ENCODE data around the gene FSHB.
"Not testable (repeated sequence)": the region's sequence is repeated elsewhere in the genome, so short reads cannot be mapped to it uniquely, and the experiment has no call there.

FSHB gene

DNA sequence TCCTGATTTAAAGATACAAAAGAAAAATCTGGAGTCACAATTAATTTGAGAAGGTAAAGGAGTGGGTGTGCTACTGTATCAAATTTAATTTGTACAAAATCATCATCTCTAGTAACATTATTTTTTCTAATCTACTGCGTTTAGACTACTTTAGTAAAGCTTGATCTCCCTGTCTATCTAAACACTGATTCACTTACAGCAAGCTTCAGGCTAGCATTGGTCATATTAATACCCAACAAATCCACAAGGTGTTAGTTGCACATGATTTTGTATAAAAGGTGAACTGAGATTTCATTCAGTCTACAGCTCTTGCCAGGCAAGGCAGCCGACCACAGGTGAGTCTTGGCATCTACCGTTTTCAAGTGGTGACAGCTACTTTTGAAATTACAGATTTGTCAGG is at the start of gene FSHB:
Gene FSHB (plus strand): TSS at position 301 of the 400 bp plus-strand sequence. CDS start 889 bp downstream, outside the sequence.
- DNase-seq, result no peak

DNA sequence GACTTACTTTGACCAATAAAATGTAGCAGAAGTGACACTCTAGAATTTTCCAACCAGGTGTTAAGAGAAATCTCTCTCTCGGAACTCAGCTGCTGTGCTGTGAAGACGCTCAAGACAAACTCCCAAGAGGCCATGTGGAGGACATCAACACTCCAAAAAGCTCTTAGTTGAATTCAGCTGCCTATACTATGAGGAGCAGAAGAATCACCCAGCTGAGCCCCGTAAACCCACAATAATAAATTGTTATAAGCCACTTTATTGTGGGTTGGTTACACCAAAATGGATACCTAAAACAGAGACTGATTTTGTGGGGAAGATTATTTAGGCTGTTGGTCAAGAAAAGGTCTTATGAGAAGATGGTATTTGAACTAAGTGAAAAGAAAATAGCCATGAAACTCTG is 44.1 kb upstream of the FSHB start:
- DNase-seq, result no peak

DNA sequence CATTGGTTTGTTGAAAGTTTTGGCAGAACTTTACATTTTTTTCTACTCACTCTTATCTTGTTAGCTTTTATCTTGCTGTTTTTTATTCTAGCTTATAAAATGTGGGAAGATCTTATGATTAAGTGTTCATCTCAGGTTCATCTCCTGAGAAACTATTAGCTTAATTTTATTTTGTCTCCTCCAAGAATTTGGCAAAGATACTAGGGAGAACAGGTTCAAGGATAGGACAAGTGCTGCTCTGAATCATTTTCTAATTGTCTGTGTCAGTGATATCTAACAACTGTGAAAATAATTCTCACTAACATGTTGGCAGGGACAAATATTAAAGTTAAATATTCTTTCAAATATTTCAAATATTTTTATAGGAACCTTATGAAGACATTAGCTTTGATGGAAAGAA is 38.2 kb upstream of the FSHB start:
- DNase-seq, result no peak

DNA sequence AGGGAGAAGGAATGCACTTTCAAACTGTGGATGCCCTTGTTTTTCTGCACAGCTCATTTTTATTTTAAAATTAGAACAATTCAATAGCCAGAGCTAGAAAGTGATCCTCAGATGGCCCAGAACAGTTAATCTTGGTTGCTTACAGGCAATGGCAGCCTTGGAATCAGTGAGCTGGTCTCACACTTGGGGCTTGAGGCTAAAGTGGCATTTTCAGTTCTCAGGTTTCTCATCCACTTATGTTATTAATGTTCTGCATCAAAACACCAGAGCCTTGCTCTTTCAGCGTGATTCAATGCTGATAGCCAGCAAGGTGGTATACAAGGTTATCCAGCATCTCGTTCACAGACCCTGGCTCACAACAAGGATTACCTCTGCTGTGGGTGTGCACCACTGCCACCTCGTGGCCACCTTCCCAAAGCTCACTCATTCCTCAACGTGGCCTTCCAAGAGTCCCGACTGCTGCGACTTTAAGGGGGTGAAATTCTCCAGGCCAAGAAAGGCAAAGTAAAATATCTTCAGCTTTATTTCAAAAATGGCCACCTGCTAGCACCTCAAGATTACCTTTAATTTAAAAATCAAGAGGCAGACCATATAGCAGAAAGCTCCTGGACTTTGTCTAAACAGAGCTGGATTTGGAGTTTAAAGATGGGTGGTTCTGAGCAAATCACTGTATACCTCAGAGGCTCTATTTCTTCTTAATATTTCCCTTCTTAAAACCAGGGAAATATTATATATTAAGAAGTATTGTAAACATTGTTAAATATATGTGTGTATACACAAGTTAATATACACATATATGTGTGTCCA is 34.2 kb upstream of the FSHB start:
- peak in 1 of 4 experiments; percentile 0 for DNase-seq

DNA sequence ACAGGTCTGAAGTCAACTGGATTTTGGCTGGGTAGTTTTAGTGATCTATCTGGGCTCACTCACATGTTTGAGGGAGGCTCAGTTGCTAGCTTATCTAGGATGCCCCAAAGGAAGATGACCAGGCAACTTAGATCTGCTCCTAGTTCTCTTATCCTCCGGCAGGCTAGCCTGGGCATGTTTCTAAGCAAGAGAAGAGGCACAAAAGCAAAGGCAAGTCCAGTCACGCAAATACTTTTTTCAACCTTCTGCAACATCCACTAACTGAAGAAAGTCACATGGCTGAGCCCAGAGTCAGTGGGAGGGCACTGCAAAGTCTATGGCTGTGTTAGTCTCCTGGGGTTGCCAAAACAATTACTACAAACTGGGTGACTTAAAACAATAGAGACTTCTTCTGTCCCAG is 32.9 kb upstream of the FSHB start:
- no peak for DNase-seq

DNA sequence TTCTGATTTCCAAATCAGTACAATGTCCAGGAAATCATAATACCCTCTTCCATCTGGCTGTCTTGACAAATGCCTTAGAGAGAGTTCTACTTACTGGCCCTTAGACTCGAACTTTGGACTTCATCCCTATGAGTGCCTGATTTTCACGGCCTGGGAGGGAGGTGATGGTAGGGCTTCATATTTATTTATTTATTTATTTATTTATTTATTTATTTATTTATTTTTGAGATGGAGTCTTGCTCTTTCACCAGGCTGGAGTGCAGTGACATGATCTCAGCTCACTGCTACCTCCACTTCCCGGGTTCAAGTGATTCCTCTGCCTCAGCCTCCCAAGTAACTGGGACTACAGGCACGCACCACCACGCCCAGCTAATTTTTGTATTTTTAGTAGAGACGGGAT is 27.8 kb upstream of the FSHB start:
- DNase-seq, result not testable (repeated sequence)

DNA sequence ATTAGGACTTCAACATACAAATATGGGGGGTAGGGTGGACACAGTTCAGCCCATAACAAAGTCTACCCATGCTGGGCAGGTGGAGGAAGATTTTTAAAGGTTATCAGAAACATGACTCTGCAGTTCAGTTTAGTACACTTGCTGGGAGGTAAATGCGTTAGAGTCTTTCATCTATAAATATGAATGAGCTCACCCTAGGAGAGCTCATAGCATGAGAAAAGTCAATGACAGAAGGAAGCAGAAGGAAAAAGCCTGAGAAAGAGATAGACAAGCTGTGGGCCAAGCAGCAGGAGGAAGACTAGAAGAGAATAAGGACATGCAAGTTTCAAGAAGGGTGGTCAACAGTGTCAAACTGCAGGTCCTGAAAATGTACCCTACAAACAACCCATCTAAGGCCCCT is 27.0 kb upstream of the FSHB start:
- DNase-seq, result no peak

DNA sequence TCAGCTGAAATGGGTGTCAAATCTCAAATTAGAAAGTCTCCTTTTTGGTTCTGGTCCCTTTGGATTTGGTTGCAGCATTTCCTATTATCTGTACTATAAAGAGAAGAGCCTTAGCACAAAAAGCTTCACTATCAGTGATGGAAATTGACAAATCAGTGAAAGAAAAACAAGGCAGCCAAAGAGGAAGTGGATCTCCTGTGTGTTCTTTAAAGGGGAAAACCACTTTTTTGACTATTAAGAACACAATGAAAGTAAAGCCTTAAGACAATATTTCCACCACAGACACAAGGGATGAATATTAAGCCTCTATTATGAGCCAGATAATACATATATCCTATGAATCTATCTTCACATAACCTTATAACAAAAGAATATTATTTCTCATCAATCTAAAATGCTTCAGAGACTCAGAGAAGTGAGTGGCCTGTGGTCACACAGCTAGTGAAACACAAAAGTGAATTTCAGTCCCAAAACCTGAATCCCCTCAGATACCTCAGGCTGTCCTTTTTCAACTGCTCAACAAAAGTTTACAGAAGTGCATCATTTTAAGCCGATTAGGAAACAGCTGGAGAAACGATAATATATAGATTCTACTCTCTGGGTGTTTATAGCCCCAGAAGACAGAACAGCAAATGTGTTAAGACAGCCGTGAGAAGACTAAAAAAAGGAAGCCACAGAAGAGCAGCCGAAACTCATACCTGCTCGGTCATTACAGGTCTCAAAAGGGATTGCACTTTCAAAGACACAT is 24.4 kb upstream of the FSHB start:
- no peak for DNase-seq

DNA sequence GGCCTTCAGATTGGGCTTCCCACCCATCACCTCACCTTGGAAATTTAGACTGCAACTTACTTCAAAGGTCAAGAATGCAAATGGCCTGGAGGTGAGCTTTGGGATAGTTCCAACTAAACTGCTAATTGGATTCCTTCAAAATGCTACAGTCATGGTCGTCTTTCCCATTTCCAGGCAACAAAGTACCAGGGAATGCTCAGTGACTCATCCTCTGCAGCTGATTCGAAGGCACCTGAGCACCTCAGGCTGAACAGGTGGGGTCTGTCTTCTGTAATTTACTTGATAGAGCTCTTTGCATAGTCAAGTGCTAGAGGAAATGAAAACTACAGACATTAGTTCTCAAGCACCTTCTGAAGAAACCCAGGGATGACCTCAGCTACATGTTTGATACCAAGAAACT is 20.5 kb upstream of the FSHB start:
- no peak for DNase-seq

DNA sequence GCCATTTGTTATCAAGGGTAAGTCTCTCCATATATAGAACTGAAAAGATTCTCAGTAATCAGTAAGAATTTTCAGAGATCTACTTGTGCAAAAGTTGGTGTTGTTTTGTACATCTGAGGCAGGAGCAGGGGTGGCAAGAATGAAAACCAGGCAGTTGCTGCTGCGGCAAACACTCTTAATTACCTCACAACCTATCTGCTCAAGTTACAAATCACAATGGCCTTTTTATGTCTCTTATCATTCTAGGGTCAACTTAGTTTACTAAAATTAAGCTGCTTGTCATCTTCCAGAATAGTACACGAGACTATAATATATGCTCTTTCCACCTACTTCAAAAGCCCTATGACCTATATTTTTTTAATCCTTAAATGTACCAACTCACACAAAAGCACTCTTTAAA is 14.3 kb upstream of the FSHB start:
- DNase-seq, result no peak

DNA sequence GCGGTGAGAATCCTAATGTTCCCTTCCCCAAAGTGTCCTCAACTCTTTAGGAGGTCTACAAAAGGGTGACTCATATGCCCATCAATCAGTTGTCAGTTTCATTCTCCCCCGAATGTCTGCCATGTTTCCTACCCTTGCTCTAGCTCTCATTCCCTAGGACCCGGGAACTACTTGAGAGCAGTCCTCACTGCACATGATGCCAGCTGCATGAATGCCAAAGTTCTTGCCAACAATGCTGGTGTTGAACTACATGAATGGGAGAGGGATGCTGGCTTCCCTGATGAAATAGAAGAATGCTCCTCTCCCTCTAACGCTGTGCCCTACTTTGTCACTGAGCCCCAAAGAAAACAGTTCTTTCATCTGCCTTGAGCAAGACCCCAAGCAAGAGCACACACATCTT is 12.5 kb upstream of the FSHB start:
- no peak for DNase-seq

DNA sequence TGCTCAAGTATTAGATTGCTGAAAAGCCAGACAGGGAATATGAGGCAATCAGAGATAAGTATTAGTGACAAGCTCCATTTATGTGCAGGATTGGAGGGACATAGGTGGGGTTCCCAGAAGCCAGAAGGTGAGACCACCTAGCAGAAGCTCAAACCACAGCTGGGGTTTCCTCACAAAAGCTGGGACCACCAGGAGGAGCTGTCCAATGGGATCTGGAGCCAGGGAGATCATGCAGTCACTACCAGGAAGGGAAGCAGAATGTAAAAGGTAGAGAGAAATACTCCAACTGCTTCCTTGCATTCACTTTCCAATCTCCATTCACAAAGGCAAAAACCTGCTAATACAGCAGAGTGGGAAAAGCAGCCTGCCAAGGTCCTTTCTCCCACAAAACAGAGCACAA is 5.2 kb upstream of the FSHB start:
- no peak for DNase-seq

DNA sequence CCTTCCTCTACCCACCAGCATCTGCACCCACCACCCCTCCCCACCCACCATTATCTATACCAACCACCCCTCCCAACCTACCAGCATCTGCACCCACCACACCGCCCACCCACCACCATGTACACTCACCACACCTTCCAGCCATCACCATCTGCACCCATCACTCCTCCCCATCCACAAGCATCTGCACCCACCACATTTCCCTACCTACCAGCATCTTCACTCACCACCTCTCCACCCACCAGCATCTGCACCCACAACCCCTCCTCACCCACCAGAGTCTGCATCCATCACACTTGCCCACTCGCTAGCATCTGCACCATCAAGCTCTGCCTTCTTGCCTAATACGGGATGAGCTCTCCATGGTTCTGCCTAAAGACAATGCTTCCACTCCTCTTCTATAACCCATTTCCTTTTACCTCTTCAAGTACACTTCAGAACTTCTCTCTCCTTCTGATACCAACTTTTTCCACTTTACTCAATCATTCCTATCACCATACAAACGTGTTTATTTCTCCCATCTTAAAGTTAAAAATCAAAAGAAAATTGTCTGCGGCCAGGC is 2.4 kb upstream of the FSHB start:
- no peak for DNase-seq

DNA sequence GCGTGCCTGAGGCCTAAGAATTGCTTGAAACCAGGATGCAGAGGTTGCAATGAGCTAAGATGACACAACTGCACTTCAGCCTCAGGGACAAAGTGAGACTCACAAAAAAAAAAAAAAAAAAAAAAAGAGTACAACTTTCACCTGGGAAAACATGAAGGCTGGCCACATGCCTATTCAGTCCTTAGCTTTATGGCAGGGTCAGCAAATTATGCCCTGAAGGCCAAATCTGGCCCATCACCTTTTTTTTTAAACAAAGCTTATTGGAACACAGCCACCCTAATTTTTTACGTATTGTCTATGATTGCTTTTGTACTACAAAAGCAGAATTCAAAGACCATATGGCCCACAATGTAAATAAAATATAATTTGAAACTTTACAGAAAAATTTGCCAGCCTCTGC is 8.2 kb downstream of the FSHB start:
- DNase-seq, result no peak

DNA sequence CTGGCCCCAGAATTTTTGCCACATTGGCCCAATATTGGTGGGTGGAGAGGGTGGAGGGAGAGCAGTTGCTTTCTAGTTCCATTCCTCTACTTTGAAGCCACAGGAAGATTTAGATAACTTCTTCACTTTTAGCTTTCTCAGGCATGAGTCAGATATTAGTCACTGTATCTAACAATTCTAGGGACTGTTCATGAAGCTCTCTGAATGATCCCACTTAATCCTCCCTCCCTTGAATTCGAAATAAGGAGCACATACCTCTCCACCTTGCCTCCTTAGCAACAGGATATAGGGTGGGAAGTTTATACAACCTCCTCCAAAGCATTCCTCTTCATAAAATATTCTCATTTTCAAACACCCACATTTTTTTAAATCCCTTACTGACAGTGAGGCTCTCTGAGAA is 13.5 kb downstream of the FSHB start:
- DNase-seq, result no peak

DNA sequence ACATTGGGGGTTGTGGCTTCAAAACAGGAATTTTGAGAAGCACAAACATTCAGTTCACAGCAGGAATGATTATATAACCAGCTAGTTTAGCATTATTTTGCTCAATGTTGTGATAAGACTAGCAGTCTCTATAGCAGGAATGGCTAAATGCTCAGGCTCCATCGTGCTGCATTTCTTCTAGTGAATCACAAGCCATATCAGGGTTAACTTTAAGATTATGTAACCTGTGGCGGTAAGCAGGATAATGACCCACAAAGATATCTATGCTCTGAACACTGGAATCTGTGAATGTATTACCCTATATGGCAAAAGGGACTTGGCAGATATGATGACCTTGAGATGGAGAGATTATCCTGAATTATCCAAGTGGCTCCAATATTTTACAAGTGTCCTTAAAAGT is 14.8 kb downstream of the FSHB start:
- DNase-seq, result no peak

DNA sequence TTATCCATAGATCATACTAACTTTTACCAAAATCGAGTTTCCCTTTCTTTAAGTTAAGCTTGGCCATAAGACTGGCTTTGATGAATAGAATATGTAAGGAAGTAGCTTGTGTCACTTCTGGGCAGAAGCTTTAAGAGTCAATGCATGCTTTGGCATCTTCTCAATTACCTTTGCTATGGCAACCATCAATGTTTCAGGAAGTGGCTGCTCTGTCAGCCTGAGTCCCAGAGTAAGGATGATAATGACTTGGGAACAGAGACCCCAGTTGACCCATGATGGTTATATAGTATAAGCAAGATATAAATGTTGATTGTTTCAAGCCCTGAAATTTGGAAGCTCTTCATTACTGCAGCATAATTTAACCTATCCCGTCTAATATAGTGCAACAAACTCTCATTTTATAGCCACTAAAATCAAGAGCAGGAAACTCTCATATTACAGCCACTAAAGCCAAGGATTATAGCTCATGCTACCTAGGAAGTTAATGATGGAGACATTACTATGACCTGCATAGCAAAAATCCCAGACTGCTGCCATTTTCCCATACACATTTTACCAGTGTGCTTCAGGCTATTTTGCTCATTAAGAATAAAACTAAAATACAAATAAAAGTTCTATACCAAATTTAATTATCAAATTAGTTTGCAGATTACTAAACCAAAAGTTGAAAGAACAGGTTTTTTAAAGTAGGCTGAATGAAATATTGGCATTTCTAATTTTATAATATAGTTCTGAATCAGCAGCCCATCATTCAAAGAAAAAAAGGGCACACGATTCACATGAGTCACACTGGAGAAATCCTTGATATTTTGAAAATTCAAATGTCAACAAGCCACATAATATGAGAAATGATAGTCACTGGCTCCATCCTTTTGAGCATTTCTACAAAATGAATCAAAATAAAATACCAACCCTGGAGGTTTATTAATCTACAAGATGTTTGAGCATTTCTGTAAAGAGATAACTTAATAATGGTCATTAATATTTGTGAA is 23.8 kb downstream of the FSHB start:
- no peak for DNase-seq

DNA sequence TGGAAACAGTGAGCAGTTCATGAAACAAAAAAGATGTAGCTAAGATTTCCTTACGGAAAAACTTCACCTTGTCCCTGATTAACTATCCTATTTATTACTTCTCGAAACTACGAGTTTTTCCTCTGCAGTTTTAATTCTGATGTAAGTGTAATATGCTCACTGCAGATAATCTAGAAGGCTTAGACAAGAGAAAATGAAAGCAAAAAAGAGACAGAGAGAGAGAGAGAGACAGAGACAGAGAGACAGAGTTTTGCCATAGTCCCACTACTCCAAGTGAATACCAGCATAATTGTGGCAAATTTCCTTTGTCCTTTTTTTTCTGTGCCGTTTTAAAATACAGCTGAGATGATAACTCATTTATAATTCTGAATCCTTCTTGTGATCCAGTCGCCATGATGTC is 24.8 kb downstream of the FSHB start:
- no peak for DNase-seq

DNA sequence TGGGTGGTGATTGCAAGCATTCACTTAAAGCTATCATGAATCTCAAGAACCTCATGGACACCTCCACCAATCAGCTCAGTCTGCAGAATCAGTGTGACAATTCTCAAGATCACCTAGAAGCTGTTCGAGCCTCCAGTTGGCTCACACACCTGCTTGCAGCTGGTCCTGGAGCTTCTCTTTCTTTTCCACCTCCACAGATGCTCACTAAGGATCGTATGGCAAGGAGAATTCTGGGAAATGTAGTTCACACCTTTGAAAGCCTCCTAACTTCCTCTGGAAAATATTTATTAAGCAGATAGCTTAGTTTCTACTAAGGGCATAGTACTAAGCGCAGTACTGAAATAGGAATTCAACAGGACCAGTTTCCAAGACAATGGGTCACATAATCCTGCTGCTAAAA is 26.2 kb downstream of the FSHB start:
- no peak for DNase-seq

DNA sequence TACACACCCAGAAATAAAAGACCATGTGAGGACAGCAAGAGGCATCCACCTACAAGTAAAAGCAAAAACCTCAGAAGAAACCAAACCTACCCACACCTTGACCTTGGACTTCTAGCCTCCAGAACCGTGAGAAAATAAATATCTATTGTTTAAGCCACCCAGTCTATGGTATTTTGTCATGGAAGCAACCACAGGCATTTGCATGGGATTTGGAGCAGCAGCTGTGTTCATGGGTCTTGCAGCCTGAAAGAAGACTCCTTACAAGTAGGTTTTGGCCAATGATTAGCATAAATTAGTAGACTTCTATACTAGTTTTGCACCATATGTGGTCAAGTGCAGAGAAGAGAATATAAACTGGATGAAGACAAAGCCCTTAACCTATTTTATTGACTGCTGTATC is 27.9 kb downstream of the FSHB start:
- no peak for DNase-seq

DNA sequence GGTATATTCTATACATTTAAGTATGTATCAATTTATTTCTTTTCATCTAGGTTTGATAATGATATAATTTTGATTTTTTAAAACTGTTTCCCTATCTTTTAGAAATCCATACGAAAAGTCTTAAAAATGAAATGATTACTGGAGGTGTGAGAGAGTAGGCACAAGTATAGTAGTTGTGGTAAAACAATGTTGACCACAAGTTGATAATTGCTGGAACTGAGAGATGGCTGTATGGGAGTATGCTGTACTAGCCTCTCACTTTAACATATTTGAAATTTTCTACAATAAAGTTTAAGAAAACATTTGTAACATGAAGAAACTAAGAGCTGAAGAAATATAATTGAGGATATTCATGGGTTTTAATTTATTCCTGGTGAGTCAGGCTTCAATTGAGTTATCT is 30.0 kb downstream of the FSHB start:
- DNase-seq, result no peak

DNA sequence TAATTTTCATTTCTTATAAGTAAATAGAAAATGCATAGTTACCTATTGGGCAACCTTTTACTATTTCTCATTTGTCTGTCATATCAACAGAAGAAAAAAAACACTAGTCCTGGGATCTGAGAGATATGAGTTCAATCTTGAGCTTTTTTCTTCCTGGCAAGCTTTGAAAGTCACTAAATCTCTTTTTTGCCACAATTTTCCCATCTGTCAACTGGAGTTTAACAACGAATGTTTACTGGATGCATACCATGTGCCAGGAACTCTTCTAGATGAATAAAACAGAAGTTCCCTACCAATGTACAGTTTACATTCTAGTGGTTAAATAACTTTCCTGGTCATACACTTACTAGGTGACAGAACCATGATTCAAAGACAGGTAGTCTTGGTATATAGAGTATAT is 31.0 kb downstream of the FSHB start:
- no peak for DNase-seq

DNA sequence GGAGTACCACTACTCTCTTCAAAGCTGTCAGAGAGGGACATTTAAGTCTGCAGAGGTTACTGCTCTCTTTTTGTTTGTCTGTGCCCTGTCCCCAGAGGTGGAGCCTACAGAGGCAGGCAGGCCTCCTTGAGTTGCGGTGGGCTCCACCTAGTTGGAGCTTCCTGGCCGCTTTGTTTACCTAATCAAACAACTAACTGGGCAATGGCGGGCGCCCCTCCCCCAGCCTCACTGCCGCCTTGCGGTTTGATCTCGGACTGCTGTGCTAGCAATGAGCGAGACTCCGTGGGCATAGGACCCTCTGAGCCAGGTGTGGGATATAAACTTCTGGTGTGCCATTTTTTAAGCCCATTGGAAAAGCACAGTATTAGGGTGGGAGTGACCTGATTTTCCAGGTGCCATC is 37.8 kb downstream of the FSHB start:
- not testable (repeated sequence) for DNase-seq

All from activated naive CD4-positive, alpha-beta T cell (primary cell).